AG04450 (cell line): ENCODE results near the gene RPP14. TPM values are rescaled to one million over a fixed set of nuclear protein-coding genes. Genes with fewer than 3 reads are reported as not detected.
A peak's percentile ranks its signal among the peaks of the same experiment; 100 is the strongest.

Experiments used
- CTCF ChIA-PET: fragments of 300-600, 350-600 bp; formaldehyde crosslinking; extraction: SDS; loops from one replicate; lab custom pipeline; 2022; ENCODE audit warnings: antibody characterized with exemption, inconsistent platforms; lab: Charles Lee
- POLR2A ChIA-PET: fragments of 350-600 bp; formaldehyde crosslinking; extraction: SDS; loops from one replicate; lab custom pipeline; 2021; ENCODE audit warnings: antibody characterized with exemption, inconsistent platforms; lab: Yijun Ruan, JAX
- DNase-seq: peaks from one replicate; pipeline ENCODE4 v3.0.0-alpha.2; 2011; ENCODE audit warnings: low read depth, low spot score
- H3K27ac ChIP-seq: one replicate; pipeline ENCODE4 v1.5.1; 2012; ENCODE audit warnings: low read depth, low read length, control low read depth
- H3K27me3 ChIP-seq: one replicate; pipeline ENCODE4 v1.6.0; 2012; ENCODE audit warnings: low read length; ENCODE audit not compliant: control insufficient read depth, insufficient read depth
- H3K4me3 ChIP-seq: 2 replicates; pipeline ENCODE4 v1.5.1; 2011; ENCODE audit warnings: mild to moderate bottlenecking, low read depth, low read length, control low read depth
- H3K9me3 ChIP-seq: 2 replicates; pipeline ENCODE4 v1.5.1; 2012; ENCODE audit warnings: low read length; ENCODE audit not compliant: control insufficient read depth, insufficient read depth
- polyA plus RNA-seq: library from polyadenylated mRNA; depleted of rRNA; stranded (reverse); fragments of >200 nt; gene quantifications from 2 replicates; pipeline ENCODE4 v1.2.3, GENCODE V29; 2011
- TF ChIP-seq, protein P1 (sequence below): IDR thresholded peaks from 2 replicates; pipeline ENCODE4 v1.5.1; 2011; ENCODE audit warnings: low read depth, low read length, control low read depth, inconsistent platforms

RPP14 gene
- polyA plus RNA-seq, 1 experiment, result 18.5 TPM

DNA sequence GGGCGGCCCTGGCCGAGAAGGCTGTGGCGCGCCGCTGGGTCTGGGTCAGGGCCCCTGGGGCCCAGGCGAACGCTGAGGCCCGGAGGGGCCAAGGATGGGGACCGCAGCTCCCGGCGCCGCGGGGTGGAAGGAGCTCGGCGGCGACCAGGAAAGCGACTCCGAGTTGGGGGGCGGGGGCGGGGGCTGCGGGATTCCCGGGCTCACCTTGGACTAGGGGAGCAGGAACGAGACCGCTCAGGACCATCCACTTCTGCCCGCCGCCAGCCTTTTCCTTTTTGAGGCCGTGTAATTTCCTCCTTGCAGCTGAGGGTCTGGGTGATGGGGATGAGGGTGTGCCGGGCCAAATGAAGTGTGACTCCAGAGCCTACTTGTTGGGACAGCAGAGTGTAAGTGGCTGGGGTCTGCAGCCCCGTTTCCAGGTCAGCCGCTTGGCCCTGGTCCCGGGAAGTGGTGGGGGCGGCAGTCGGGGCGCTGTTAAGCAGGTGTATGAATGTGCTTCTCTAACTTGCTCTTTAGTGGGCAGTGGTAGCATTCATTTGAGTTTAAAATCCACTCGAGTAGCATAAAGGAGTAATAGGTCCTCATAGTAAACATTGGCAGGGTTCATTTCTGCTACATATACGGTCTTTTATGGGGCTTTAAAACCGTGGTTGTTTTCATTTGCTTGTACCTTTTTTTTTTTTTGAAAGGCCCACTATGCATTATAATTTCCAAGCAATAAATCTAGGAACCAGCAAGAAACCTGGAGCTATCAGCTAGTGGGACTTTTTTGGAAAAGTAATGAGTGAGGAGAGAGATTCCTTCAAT, 27.4 kb downstream of the RPP14 start:
- Histone ChIP-seq H3K27ac (no peak overlapping the region), H3K9me3 (no peaks in the 10 kb centered on the region; the same call in 1 of the 2 replicates), H3K4me3 (peak overlapping the region; percentile 84), H3K27me3 (no peaks in the 10 kb centered on the region)
- ChIA-PET CTCF (interaction anchor here (0.5 to 1.5 kb wide), 6 partner anchors 42 to 1268 kb away, joined by 3 to 15 read pairs (median 4); no protein-coding TSS in a partner anchor), POLR2A (interaction anchor here (0.6 to 3.3 kb wide), 4 partner anchors 23 to 60 kb away, joined by 3 to 22 read pairs (median 8); no protein-coding TSS in a partner anchor)
- DNase-seq, result no peak
- TF ChIP-seq, protein P1, sequence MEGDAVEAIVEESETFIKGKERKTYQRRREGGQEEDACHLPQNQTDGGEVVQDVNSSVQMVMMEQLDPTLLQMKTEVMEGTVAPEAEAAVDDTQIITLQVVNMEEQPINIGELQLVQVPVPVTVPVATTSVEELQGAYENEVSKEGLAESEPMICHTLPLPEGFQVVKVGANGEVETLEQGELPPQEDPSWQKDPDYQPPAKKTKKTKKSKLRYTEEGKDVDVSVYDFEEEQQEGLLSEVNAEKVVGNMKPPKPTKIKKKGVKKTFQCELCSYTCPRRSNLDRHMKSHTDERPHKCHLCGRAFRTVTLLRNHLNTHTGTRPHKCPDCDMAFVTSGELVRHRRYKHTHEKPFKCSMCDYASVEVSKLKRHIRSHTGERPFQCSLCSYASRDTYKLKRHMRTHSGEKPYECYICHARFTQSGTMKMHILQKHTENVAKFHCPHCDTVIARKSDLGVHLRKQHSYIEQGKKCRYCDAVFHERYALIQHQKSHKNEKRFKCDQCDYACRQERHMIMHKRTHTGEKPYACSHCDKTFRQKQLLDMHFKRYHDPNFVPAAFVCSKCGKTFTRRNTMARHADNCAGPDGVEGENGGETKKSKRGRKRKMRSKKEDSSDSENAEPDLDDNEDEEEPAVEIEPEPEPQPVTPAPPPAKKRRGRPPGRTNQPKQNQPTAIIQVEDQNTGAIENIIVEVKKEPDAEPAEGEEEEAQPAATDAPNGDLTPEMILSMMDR, result 0 out of 2 replicates have a peak, but pooled peaks have one; percentile 7

DNA sequence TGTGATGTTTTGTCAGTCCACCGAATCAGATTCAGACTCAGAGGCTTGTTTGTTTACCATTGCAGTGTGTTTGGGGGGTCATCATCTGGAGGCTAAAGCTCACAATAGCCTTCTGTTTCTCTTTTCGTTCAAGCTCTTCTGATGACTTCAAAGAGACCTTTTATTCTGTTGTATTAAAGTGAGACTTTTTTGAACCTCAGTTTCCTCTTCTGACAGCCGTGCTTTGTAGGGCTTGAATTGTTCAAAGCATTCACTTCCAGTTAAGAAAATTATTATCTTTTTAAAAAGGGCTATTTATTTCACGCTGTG, 27.9 kb downstream of the RPP14 start:
- TF ChIP-seq, protein P1, result no peak
- ChIA-PET CTCF (interaction anchor here (1.3 to 1.5 kb wide), 2 partner anchors 81 to 296 kb away, joined by 3 to 4 read pairs; no protein-coding TSS in a partner anchor), POLR2A (interaction anchor here (0.7 to 3.3 kb wide), 4 partner anchors 25 to 59 kb away, joined by 4 to 22 read pairs (median 8); no protein-coding TSS in a partner anchor)
- peak overlapping the region; percentile 84 for H3K4me3 ChIP-seq
- H3K27me3 ChIP-seq, result no peaks in the 10 kb centered on the region
- DNase-seq, result no peak
- no peaks in the 10 kb centered on the region; the same call in 1 of the 2 replicates for H3K9me3 ChIP-seq
- H3K27ac ChIP-seq, result no peak overlapping the region

DNA sequence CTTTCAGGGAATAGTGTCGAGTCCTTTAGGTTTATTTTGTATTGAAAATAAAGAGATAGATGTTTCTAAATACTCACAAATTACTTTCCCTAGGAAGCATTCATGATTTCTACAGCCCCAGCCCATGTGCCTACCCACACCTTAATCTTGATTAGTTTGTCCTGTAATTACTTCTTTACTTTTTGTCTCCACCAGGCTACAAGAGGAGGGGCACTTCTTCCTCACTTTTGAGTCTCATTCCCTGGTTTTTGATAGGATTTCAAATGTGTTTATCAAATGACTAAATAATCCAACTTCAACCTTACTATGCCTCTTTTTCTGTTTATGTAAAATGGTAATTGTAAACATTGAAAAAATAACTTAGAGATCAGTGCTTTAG, 28.4 kb downstream of the RPP14 start:
- peak overlapping the region; percentile 96 for H3K27ac ChIP-seq
- ChIA-PET CTCF (interaction anchor here (0.6 to 2.0 kb wide), 7 partner anchors 8 to 296 kb away, joined by 3 to 7 read pairs (median 4); no protein-coding TSS in a partner anchor), POLR2A (interaction anchor here (0.6 to 3.3 kb wide), 8 partner anchors 8 to 79 kb away, joined by 3 to 22 read pairs (median 4); no protein-coding TSS in a partner anchor)

DNA sequence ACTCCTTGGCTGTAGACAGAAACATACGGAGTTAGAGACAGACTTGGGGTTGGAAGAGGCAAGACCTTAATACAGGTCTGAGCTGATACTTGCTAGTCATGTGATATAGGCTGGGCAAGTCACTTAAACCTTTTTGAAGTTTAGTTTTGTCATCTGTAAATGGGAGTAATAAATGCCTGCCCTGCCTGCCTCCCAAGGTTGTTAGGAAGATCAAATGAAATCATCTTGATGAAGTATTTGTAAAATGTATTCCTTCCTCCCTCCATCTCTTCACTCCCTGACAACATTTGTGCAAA, 29.6 kb downstream of the RPP14 start:
- ChIA-PET POLR2A (interaction anchor here (0.7 to 3.3 kb wide), 5 partner anchors 11 to 156 kb away, joined by 3 to 22 read pairs (median 6); no protein-coding TSS in a partner anchor), CTCF (interaction anchor here (1.0 to 2.4 kb wide), 7 partner anchors 10 to 168 kb away, joined by 3 to 13 read pairs (median 4); partner anchors contain the start of genes HTD2 and RPP14)
- no peak for DNase-seq
- Histone ChIP-seq H3K27me3 (no peaks in the 10 kb centered on the region), H3K27ac (peak overlapping the region; percentile 96), H3K9me3 (no peaks in the 10 kb centered on the region; the same call in 1 of the 2 replicates), H3K4me3 (peak overlapping the region; percentile 84)
- TF ChIP-seq, protein P1, result no peak

More for the DNA sequence above, 28.4 kb downstream of the RPP14 start:
- TF ChIP-seq, protein P1, result no peak
- DNase-seq, result no peak
- Histone ChIP-seq H3K9me3 (no peaks in the 10 kb centered on the region; the same call in 1 of the 2 replicates), H3K4me3 (peak overlapping the region; percentile 84), H3K27me3 (no peaks in the 10 kb centered on the region)
